ENCODE measurements around the gene ITGBL1.

GRCh38 chr13:101639711-101640110, 187.2 kb downstream of the ITGBL1 start:
- TF ChIP-seq CTCF (IDR thresholded peaks at IDR 0.05; ENCODE audit: low read length) = no peak
- no peak for TF ChIP-seq EZH2 (IDR thresholded peaks at IDR 0.05; ENCODE audit: borderline replicate concordance, low read length)
